CD4-positive, alpha-beta T cell treated with Interleukin-10 for 1 hour (primary cell): ENCODE results near the gene AGTR1.

Experiments
- DNase-seq: peaks from one replicate; pipeline ENCODE4 v3.0.0-alpha.2; 2020

Gene AGTR1

DNA sequence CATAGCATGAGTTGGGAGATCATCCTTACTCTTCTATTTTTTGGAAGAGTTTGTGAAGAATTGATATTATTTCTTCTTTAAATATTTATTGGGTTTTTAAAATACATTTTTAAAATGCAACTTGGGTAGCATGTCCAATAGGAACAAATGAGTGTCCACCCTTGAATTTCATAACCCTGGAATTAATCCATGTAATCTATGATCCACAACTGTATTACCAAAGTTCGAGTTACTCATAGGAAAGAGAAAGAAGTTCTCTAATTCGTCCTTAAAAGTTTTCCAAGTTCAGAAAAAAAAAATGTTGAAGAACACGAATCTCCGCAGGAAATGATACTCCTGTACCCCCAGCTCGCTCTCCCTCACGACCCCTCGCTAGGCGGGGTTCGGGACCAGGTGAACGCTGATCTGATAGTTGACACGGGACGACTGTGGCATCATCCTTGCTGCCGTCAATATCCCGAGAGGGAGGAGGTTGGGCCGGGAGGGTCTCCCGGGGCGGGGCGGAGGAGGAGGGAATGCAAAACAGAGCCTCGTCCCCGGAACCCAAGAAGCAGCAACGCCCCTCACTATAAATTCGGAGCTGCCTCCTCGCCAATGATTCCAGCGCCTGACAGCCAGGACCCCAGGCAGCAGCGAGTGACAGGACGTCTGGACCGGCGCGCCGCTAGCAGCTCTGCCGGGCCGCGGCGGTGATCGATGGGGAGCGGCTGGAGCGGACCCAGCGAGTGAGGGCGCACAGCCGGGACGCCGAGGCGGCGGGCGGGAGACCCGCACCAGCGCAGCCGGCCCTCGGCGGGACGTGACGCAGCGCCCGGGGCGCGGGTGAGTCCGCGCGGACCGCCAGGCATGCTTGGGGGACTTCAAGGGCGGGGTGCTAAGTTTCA lies at the start of gene AGTR1:
Gene AGTR1 (plus strand): TSS at position 598 of the 884 bp plus-strand sequence. CDS start 43,133 bp downstream, outside the sequence.
- DNase-seq, result no peak

DNA sequence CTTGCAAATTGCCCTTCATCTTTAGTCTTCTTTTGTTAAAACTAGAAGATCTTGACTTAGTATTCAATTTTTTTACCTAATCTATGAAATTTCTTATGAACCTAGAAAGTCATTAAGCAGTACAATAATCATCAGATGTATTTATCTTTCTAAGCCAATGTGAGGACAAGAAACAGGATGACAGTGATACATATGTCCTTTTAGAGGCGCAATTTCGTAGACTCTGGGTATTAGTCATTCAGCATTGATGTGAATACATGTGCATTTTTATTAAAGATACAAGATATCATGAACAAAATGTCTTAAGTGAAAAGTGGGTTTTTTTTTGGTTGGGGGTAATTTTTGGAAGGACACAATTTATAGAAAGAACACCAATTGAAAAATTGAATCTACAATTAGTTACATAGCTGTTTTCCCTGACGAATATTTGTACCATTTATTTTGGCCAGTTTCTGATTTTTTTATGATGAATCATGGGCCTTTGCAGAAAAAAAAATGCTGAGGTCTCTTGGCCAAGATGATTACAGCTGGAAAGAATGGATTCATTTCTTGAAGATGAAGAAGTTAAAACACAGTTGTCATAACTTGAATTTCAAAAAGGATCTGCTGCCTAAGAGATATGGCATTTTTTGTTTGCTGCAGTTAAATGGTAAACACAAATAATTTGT lies 48.9 kb upstream of the AGTR1 start:
- DNase-seq, result no peak

DNA sequence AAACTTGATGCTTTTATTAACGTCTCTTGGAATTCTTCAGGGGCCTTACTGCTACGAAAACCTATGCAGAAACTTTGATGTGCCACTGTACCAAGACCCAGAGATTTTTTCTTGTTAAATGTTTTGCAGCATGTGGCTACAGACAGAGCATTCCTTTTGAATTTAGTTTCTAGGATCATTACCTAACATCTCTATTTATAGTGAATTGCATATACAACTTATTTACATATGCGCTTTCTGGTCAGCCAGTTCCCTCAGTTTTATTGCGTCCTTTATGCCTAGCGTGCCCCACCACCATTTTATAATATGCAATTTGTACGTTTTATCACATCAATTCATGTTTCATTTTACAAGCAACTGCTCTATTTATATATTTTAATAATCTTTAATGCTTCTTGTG lies 46.2 kb upstream of the AGTR1 start:
- DNase-seq, result no peak

DNA sequence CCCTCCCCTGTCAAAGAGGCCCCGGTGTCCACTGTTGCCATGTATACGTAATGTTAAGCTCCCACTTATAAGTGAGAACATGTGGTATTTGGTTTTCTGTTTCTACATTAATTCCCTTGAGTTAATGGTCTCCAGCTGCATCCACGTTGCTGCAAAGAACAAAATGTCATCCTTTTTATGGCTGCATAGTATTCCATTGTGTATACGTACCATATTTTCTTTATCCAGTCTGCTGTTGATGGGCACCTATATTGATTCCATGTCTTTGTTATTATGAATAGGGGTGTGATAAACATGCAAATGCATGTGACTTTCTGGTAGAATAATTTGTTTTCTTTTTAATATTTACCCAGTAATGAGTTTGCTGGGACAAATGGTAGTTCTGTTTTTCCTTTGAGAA lies 43.3 kb upstream of the AGTR1 start:
- no peak for DNase-seq

DNA sequence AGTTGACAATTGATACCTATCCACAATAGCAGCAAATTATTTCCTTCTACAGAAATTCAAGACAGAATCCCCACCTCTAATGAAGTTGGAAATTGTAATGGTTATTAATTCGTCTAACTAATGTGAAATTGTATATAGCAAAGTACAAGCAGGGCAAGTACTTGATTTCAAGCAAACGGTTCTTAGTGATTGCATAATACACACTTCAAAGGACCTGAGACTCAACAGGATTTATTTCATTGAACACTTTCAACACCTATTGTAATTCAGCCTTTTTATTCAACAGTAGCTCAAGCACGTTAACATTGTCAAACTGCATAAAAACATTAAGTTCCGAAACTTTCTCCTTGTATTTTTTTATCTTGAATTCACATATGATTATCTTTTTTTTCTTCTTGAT lies 40.2 kb upstream of the AGTR1 start:
- DNase-seq, result no peak

DNA sequence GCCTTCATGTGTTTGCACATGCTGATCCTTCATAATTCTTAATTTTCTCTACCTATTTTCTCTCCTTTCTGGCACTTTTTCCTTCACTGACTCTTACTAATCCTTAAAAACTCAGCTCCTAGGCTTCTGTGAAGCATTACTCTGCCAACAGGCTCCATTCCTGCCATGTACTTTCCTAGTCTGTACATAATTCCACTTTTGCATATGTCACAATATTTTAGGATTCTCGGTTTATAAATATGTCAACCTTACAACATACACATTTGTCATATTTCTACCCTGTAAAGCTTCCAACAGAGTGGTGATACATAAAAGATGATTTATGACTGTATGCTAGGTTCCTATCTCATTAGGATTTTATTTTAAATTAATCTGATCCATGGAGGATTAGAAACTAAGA lies 38.2 kb upstream of the AGTR1 start:
- DNase-seq, result no peak

DNA sequence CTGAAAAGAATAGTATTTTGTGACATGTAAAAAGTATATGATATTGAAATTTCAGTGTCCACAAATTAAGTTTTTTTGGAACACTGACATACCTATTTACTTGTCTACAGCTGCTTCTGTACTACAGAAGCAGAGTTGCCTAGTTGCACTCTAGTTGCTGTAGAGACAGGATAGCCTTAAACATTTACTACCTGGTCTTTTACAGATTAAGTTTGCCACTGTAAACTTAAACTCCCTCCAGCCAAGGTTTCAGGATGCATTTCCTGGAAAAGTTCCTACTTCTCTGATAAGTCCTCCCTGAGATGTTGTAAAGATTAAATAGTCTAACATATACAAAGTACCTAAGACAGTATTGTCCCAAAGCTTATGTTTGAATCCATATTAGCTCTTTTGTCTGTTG lies 17.4 kb upstream of the AGTR1 start:
- no peak for DNase-seq

DNA sequence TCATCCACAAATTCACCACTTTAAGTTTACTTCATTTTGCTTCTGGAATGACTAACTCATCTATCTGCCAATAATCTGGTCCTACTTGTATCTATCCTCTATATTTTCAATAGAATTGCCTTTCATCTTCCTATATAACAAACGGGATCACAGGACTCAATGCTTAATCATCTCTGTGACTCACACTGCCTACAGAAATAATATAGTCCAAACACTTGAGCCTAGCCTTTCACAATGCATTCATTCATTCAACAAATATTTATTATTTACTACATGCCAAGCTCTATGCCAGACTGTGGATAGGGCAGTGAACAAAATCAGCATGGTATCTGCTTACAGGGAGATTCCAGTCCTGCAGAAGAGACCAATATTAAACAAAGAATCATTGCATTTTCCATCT lies 16.6 kb upstream of the AGTR1 start:
- DNase-seq, result no peak

DNA sequence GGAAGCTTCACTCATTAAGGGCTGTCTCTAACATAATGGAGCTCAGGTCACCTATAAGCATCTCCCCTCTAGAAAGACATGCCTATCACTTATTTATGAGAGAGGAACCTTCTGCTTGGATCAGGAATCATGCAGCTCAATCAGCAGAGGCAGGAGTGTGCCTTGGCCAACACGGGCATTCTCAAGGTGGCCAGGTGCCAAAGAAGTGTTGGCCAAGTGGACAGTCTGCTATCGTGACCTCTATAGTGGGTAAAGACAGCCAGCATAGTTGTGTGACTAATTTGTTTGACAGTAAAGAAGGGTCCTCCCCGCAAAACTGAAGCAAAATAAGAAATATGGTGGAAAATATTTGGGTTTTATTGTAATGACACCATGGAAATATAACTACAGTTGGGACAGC lies 14.7 kb upstream of the AGTR1 start:
- no peak for DNase-seq

DNA sequence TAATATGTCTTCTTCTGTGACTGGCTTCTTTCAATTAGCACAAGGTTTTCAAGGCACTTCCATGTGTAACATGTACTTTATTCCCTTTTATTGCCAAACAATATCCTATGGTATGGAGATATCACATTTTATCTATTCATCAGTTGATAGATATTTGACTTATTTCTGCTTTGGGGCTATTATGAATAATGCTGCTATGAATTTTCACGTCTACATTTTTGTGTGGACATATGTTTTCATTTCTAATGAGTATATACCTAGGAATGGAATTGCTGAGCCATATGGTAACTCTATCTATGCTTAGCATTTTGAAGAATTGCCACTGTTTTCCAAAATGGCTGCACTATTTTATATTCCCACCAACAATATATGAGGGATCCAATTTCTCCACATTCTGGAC lies 3.6 kb upstream of the AGTR1 start:
- no peak for DNase-seq

DNA sequence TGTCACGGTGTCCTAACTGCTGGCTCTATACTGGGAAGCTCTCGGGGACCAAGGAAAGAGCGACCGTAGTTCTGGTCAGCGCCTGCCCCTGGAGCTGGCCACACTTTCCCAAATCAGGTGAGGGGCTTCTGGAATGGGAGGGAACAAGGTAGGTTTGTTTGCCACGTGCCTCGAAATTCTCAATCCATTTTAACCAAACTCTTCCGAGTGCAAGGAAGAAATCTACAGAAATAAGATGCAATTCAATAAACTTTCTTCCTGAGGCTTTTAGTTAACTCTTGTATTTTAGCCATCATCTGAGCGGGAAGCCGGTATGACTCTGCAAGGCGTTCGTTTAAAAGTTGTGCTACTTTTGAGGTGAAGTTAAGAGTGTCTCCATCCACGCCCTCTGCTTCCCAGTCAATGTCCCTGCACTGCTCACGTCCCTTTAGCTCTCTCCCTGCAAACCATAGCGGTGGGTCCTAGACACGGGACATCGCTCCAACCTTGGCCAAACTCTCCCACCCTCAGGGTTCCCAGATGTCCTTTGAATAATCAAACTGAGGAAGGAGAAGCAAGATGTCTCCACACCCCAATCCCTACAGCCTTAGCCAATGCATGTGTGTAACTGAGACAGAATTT lies 597 bp downstream of the AGTR1 start:
- no peak for DNase-seq

DNA sequence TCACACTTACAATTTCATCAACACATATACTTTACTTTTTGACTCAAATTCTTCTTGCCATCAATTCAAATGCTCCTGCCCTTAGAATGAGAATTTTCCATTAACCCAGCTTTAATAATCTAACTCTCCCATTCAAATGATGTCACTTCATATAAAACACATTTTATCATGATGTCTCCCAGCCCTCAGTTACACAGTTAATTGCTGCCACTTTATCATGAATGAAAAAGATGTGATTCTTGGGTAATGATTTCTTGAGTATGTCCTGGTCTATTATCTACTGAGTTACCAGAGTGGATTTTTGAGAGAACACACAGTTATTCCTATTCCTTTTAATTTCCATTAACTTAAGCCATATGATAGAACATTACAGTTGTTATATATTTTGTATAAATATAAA lies 7.6 kb downstream of the AGTR1 start:
- DNase-seq, result no peak

DNA sequence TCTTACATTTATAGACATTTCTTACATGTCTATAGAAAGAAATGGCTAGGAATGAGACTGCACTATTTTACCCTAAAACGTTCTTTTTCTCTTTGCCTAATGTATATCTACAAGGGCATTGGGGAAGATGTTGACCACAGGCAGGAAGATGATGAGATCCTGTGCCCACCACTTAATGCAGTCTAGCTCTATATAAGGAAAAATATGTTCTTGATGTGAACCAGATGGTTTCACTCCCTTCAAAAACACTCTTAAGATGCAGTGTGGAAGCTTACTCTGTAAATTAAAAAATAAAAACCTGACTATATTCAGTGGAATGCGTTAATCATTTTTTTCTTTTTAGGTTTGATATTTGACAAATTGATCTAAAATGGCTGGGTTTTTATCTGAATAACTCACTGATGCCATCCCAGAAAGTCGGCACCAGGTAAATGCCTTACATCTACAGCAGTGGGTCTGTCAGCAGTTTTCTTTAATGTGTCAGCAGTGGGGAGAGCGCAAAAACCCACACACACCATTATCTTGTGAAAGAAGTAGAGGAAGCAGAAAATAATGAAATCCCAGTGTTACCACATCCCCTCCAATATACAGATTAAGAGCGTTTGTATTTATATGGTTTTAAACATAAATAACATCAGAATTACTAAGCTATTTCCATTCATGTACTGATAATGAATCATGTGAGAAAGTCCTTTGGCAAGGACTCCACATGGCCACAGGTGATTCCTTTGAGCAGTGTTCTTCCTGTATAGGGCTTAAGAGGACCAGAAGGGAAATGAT lies 10.1 kb downstream of the AGTR1 start:
- DNase-seq, result no peak

DNA sequence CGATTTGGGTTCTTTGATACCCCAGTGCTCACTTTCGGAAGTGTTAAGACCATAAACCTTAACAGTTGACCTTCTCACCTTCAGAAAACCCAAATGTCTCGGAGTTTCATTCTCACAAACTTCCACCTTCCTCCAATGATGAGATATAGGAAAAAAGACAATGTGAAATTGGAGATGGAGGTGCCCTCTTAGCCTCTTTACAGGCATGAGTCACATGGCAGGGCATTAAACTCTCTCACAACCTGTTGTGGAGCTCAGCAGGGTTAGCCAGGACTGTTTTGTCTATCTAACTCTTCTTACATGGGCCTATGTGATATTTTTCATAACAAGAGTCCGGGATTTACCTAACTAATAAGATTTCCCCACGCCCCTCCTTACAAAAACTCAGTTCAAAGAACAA lies 10.7 kb downstream of the AGTR1 start:
- no peak for DNase-seq

DNA sequence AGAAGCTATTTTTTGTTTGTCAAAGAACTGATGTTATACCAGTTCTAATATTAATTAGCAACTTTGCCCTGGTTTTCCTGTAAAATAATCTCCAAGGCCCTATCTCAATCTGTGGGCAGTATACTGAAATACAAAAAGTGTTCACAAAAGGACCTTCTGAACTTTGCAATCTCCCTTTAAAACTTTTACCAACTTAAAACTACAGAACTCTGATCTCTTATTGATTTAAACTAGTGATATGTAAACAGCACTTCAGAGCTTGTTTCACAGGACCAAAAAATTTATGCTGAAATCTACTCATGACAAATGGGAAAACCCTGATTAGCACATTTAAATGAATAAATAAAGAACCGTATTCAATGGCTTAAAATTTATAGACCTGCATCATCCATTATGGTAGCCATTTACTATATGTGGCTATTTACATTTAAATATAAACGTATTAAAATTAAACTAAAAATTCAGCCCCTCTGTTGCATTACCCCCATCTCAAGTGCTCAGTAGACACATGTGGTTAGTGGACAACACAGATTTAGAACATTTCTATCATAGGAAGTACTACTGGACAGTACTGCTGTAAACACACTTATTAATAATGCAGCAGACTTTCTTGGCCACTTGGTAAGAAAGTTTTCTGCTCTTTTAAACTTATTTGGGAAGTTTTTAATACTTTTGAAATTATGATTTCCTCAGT lies 12.0 kb downstream of the AGTR1 start:
- no peak for DNase-seq

DNA sequence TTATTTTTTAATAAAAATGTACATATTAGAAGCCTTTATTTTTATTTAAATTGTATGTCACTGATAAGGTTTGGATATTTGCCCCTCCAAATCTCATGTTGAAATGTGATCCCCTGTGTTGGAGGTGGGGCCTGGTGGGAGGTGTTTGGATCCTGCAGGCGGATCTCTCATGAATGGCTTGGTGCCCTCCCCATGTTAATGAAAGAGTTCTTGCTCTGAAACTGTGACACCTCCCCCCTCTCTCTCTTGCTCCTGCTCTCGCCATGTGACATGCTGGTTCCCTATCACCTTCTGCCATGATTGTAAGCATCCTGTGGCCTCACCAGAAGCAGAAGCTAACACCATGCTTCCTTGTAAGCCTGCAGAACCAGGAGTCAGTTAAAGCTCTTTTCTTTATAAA lies 13.0 kb downstream of the AGTR1 start:
- no peak for DNase-seq

DNA sequence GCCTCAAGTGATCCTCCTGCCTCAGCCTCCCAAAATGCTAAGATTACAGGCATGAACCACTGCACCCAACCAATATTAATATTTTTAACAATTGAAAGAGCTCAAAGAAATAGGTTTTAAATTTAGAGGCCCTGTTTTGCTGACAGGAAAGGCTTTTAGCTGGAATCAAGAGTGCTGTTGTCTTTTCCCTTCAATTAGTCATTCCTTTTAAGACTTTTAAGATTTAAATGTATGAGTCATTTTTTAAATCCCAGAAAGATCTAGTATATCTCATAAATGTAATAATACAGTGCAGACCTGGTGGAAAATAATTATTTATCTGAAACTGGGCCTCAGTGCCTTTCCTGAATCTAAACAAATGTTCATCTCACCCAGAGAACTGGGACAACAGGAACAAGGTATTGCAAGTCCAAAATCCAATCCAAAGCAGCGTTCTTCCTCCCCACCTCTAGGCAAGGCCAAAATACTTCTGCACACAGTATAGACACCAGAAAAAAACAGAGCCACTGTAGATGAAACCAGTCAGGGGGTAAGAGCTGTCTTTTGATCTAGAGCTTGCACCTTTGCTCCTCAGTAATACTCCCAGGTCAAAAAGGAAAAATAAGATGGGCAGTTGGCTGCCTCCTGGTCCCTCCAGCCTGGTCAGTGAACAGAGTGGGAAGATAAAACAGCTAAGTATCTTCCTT lies 14.4 kb downstream of the AGTR1 start:
- DNase-seq, result no peak

DNA sequence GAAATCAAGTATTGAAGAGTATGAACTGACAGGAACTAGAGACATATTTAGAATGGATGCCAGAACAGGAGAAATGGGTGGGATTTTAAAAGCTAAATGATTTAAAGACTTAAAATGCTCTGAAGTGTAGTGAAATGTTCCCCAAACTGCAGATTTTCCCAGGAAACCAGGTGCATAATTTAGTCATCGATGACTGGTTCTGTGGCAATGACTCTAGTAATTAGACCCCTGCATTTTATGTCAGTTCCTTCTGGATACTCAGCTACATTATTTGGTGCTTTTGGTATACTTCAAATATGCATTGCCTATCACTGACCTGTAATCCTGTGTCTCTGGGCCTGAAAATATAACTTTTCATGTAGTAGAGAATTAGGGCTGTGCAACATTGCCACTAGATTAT lies 16.8 kb downstream of the AGTR1 start:
- no peak for DNase-seq

DNA sequence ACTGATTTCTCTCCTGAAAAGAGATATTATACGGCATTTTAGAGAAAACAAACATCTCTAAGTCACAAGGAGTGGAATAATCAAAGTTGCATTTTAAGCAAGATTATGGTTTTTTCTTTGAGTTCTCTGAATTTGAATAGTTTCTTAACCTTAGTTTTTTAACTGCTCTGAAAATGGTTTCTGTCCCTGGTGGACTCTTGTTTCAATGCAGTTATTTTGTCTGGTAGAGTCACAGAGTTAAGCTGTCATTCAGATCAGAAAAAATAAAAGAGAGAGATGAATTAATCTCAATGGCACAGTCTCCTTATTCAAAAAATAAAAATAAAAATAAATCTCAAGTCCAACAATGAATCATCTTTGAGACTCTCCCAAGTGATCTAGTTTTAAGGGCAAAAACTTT lies 19.0 kb downstream of the AGTR1 start:
- DNase-seq, result no peak

DNA sequence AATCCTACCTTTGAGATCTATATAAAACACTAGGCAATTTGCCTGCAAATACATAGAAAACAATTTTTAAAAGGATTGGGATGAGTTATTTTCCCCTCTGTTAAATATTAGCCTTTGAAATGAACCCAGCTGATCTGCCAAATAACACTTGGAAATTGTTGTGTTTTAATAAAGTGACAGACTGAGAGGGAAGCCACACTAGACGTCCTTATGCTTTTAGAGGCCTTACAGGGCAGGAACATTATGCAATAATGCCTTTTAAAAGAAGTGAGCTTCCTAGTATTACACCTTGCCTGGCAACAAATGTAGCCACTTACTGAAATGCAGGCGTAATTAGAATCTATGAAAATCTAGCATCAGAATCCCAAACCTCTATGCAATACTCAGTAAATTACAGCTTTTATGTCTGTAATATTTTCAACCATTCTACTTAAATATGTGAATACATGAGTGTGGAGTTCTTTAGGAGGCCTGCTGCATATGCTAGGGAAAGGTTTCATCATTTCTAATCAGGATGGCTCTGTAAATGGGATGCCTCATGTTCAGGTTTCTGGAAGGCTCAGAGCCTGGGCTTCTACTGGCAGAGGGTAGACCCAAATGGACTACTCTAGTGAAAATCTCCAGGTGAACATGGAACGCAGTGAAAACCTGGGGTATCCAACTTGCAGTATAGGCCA lies 20.3 kb downstream of the AGTR1 start:
- no peak for DNase-seq
